HepG2 (cell line): ENCODE measurements around the gene SRP19. TPM values are rescaled to one million over a fixed set of nuclear protein-coding genes. Genes with fewer than 3 reads are reported as not detected.

ENCODE experiments used
- SNRNP70 ChIP-seq: fragments of 200-400 bp; formaldehyde crosslinking; IDR thresholded peaks from 2 replicates; pipeline ENCODE4 v1.6.1; 2017; ENCODE audit warnings: mild to moderate bottlenecking, low read depth, low read length, moderate library complexity
- TBX2 ChIP-seq: sonication (generic); formaldehyde crosslinking; IDR thresholded peaks from 2 replicates; pipeline ENCODE4 v1.5.0; 2020; ENCODE audit warnings: missing genetic modification reagents, mild to moderate bottlenecking, borderline replicate concordance
- TMF1 ChIP-seq: sonication (generic); formaldehyde crosslinking; IDR thresholded peaks from 2 replicates; pipeline ENCODE4 v1.8.1; 2022; ENCODE audit warnings: low read depth, missing genetic modification reagents
- ZNF160 ChIP-seq: sonication (generic); formaldehyde crosslinking; IDR thresholded peaks from 2 replicates; pipeline ENCODE4 v1.8.0; 2022; ENCODE audit warnings: mild to moderate bottlenecking, inconsistent platforms, missing genetic modification reagents
- ZNF180 ChIP-seq: sonication (generic); formaldehyde crosslinking; IDR thresholded peaks from 2 replicates; pipeline ENCODE4 v1.4.0; 2020; ENCODE audit warnings: low read depth, missing genetic modification reagents, borderline replicate concordance
- ZNF775 ChIP-seq: sonication (generic); formaldehyde crosslinking; IDR thresholded peaks from 2 replicates; pipeline ENCODE4 v1.4.0; 2020; ENCODE audit warnings: missing genetic modification reagents, mild to moderate bottlenecking, moderate library complexity, borderline replicate concordance
- polyA plus RNA-seq, 8 experiments: library from polyadenylated mRNA; depleted of rRNA in 3 of 8; stranded (reverse) in 7 of 8; unstranded in 1 of 8; fragments of >200 nt; fragmentation: Illumina TruSeq in 4 of 8; extraction: Trizol in 4 of 8; gene quantifications; 2 replicates each; pipeline versions ENCODE4 v1.2.1 to v1.2.3, GENCODE V29; 2011 to 2016; ENCODE audit warnings: low read depth in 4 of 8, missing spikeins in 1 of 8, mixed read lengths in 1 of 8; ENCODE audit not compliant: insufficient read depth in 1 of 8
- total RNA-seq, 5 experiments: library from RNA; depleted of rRNA; stranded (reverse); fragments of >200 nt; fragmentation: Illumina TruSeq; extraction: Trizol; gene quantifications; 2 replicates each; pipeline ENCODE4 v1.2.3, GENCODE V29; 2016; ENCODE audit warnings: low read depth in 1 of 5
- TF ChIP-seq, protein P1 (sequence below): sonication (generic); formaldehyde crosslinking; IDR thresholded peaks from 2 replicates; pipeline ENCODE4 v1.5.1; 2020; ENCODE audit warnings: mild to moderate bottlenecking, moderate library complexity, missing genetic modification reagents
- TF ChIP-seq, protein P2 (sequence below): sonication (generic); formaldehyde crosslinking; IDR thresholded peaks from 2 replicates; pipeline ENCODE4 v1.5.1; 2020; ENCODE audit warnings: missing genetic modification reagents, mild to moderate bottlenecking, borderline replicate concordance
- TF ChIP-seq, protein P3 (sequence below), 2 experiments: sonication (generic) in 1 of 2; formaldehyde crosslinking in 1 of 2; IDR thresholded peaks; 2 replicates each; pipeline versions ENCODE4 v1.6.1 to v1.9.0; 2014 to 2022; ENCODE audit warnings: antibody characterized with exemption in 1 of 2, borderline replicate concordance in 1 of 2, inconsistent platforms in 1 of 2, low read depth in 1 of 2, missing genetic modification reagents in 1 of 2

Gene SRP19
- total and polyA plus RNA-seq, 2 of the 13 experiments (the other 11 are each of a cell fraction or from before 2014, with no cell fraction given), result 46.9 to 143 TPM

DNA sequence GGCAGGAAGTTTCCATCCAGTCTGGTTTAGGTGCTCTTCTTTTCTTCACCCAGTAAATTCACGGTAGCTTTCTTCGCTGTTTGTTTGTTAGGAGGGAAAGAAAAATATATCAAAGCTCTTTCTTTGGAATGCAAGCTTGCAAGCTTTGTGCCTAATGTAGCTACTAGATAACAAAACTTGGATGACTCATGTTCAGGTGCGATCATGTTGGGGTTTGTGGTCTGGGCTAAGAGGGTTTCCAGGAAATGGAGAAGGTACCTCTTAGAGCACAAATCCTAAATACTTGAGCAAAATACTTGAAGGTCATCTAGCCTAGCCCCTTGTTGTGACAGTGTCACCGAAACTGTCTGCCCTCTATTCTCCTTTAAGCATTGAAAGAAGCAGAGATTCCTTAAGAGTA lies 17.7 kb downstream of the SRP19 start (continued):
- TF ChIP-seq SNRNP70, result no peak
- TF ChIP-seq, protein P1, sequence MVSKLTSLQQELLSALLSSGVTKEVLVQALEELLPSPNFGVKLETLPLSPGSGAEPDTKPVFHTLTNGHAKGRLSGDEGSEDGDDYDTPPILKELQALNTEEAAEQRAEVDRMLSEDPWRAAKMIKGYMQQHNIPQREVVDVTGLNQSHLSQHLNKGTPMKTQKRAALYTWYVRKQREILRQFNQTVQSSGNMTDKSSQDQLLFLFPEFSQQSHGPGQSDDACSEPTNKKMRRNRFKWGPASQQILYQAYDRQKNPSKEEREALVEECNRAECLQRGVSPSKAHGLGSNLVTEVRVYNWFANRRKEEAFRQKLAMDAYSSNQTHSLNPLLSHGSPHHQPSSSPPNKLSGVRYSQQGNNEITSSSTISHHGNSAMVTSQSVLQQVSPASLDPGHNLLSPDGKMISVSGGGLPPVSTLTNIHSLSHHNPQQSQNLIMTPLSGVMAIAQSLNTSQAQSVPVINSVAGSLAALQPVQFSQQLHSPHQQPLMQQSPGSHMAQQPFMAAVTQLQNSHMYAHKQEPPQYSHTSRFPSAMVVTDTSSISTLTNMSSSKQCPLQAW (CRISPR knock-in tag), result no peak
- TF ChIP-seq, protein P2, sequence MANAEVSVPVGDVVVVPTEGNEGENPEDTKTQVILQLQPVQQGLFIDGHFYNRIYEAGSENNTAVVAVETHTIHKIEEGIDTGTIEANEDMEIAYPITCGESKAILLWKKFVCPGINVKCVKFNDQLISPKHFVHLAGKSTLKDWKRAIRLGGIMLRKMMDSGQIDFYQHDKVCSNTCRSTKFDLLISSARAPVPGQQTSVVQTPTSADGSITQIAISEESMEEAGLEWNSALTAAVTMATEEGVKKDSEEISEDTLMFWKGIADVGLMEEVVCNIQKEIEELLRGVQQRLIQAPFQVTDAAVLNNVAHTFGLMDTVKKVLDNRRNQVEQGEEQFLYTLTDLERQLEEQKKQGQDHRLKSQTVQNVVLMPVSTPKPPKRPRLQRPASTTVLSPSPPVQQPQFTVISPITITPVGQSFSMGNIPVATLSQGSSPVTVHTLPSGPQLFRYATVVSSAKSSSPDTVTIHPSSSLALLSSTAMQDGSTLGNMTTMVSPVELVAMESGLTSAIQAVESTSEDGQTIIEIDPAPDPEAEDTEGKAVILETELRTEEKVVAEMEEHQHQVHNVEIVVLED, result no peak
- TF ChIP-seq ZNF775 (CRISPR knock-in tag), result no peak
- TF ChIP-seq ZNF160 (CRISPR knock-in tag), result no peak
- TF ChIP-seq TBX2 (CRISPR knock-in tag), result no peak
- TF ChIP-seq, protein P3, sequence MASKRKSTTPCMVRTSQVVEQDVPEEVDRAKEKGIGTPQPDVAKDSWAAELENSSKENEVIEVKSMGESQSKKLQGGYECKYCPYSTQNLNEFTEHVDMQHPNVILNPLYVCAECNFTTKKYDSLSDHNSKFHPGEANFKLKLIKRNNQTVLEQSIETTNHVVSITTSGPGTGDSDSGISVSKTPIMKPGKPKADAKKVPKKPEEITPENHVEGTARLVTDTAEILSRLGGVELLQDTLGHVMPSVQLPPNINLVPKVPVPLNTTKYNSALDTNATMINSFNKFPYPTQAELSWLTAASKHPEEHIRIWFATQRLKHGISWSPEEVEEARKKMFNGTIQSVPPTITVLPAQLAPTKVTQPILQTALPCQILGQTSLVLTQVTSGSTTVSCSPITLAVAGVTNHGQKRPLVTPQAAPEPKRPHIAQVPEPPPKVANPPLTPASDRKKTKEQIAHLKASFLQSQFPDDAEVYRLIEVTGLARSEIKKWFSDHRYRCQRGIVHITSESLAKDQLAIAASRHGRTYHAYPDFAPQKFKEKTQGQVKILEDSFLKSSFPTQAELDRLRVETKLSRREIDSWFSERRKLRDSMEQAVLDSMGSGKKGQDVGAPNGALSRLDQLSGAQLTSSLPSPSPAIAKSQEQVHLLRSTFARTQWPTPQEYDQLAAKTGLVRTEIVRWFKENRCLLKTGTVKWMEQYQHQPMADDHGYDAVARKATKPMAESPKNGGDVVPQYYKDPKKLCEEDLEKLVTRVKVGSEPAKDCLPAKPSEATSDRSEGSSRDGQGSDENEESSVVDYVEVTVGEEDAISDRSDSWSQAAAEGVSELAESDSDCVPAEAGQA (IDR thresholded peaks at IDR 0.05; ENCODE audit: low read depth), result no peak
- TF ChIP-seq, protein P3 (CRISPR knock-in tag; IDR thresholded peaks at IDR 0.05; ENCODE audit: borderline replicate concordance), result no peak
- no peak for TF ChIP-seq ZNF180 (CRISPR knock-in tag)
- TF ChIP-seq TMF1, result no peak
